ACC112 (cell line): Measurements from ENCODE around the gene HDAC4.
A peak's percentile ranks its signal among the peaks of the same experiment; 100 is the strongest.

Experiments
- H2AFZ ChIP-seq: fragments of 200-600 bp; sonication (generic); one replicate; pipeline ENCODE4 v1.6.0; 2017; ENCODE audit warnings: antibody characterized with exemption, low read length; ENCODE audit not compliant: unreplicated experiment
- H3K27ac ChIP-seq: fragments of 200-600 bp; sonication (generic); 2 replicates; pipeline ENCODE4 v1.5.1; 2014; ENCODE audit warnings: low read depth, mild to moderate bottlenecking, antibody characterized with exemption, low read length, moderate library complexity
- H3K27me3 ChIP-seq: fragments of 200-600 bp; sonication (generic); 2 replicates; pipeline ENCODE4 v1.6.1; 2014; ENCODE audit warnings: mild to moderate bottlenecking, antibody characterized with exemption, low read length, moderate library complexity, mixed read lengths; ENCODE audit not compliant: insufficient read depth
- H3K36me3 ChIP-seq: fragments of 200-600 bp; sonication (generic); 2 replicates; pipeline ENCODE4 v1.6.1; 2016; ENCODE audit warnings: mild to moderate bottlenecking, antibody characterized with exemption, low read length, moderate library complexity, mixed read lengths; ENCODE audit not compliant: insufficient read depth
- H3K4me1 ChIP-seq: fragments of 200-600 bp; sonication (generic); one replicate; pipeline ENCODE4 v1.6.1; 2016; ENCODE audit warnings: low read length, mixed read lengths; ENCODE audit not compliant: insufficient read depth, unreplicated experiment, control insufficient read depth
- H3K4me3 ChIP-seq: fragments of 200-600 bp; sonication (generic); 2 replicates; pipeline ENCODE4 v1.5.1; 2014; ENCODE audit warnings: mild to moderate bottlenecking, low read depth, low read length
- H3K79me2 ChIP-seq: fragments of 200-600 bp; sonication (generic); one replicate; pipeline ENCODE4 v1.6.0; 2016; ENCODE audit warnings: low read length; ENCODE audit not compliant: control insufficient read depth, unreplicated experiment, insufficient read depth

Gene HDAC4

DNA sequence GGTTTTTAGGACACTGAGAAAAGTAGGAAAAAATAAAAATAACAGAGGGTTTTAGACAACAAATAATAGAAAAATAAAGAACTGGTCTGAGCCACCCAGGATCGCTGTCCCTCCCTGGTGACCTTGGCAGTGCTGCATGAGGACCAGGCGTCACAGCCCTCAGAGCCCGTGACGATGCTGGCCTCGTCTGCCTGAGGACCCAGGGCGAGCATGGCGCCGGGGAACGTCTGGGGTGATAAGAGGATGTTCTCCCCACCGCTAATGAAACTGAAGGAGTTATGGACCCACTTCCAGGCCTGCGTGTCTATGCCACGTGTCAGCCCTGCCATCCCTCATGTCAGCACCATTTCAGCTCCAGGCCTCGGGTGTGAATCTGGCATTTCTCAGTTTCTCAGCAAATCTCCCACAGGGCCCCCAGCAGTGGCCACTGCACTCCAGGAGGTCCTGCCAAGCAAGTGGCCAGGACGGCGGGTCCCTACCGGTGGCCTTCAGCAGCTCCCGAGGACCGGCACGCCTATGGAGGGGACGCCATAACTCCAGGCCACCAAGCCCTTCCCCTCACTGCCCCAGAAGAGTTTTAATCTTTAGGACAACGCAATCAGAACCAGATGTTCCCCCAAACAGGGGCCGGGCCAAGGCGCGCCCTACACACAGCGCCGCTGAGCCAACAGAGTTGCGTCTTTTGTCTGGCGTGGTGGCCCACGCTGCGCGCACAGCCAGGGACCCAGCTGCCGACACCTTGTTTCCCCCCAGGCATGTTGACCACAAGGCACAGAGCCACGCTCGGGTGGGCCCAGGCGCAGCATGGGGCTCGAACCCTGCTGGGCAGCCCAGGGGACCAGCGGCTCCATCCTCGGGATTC lies 373.2 kb downstream of the HDAC4 start:
- H2AFZ ChIP-seq = no peak overlapping the region
- peaks cover 17% of the 10 kb centered on the region for H3K27me3 ChIP-seq
- H3K36me3 ChIP-seq = no peaks in the 10 kb centered on the region
- peaks cover 11% of the 10 kb centered on the region for H3K4me1 ChIP-seq
- H3K79me2 ChIP-seq = no peaks in the 10 kb centered on the region
- H3K4me3 ChIP-seq = no peak overlapping the region
- no peak overlapping the region for H3K27ac ChIP-seq

DNA sequence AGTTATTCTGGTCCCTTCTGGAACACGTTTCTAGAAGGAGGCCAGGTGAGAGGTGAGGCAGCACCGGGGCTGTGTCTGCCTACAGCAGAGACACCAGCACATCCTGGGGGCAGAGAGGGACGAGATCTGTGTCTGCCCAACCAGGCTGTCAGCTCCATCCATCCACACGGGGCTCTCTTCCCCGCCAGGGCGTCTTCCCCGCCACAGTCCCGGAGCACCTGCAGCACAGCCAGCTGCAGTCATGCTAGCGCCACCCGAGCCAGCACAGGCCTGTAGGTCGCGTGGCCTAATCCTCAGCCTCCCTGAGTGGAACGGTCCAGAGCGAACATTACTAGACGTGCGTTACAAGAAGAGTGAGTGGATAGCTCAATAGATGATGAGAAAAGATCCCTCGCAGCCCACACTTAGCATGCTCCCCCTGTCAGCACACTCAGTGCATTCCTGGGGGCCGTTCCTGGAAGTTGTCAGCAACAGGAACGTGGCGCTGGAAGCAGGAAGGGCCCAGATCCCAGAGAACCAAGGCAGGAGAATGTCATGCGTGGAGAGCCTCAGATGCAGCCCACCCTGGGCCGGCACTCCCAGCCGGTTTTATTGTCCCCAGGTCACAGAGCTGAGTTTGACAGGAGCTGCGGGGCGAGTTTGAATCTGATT lies 374.0 kb downstream of the HDAC4 start:
- Histone ChIP-seq H3K27me3 (peaks cover 10% of the 10 kb centered on the region), H3K4me3 (no peak overlapping the region), H2AFZ (no peak overlapping the region), H3K4me1 (peaks cover 11% of the 10 kb centered on the region), H3K27ac (no peak overlapping the region), H3K36me3 (no peaks in the 10 kb centered on the region), H3K79me2 (no peaks in the 10 kb centered on the region)

DNA sequence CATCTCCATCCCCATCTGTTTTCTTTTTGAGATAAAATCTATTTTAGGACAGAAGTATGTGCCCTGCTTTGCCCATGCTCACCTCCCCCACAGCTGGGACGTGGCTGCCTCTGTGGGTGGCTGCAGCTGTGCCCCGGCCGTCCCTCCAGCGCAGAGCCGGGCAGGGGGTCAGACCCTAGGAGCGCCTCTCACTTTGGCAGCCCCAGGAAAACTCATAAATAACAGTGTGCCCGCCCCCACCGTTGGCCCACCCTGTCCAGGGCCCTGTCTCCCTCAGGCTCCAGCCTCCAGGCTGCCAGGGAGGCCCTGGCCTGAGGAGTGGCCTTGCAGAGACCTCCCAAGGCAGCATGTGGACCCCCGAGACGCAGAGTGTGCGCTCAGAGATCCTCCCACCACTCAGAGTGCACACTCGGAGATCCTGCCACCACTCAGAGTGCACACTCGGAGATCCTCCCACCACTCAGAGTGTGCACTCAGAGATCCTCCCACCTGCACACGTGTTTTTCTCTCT lies 374.8 kb downstream of the HDAC4 start:
- no peak overlapping the region for H2AFZ ChIP-seq
- no peaks in the 10 kb centered on the region for H3K79me2 ChIP-seq
- H3K4me1 ChIP-seq = peaks cover 11% of the 10 kb centered on the region
- peaks cover 8% of the 10 kb centered on the region for H3K27me3 ChIP-seq
- H3K27ac ChIP-seq = no peak overlapping the region
- no peaks in the 10 kb centered on the region for H3K36me3 ChIP-seq
- no peak overlapping the region for H3K4me3 ChIP-seq

DNA sequence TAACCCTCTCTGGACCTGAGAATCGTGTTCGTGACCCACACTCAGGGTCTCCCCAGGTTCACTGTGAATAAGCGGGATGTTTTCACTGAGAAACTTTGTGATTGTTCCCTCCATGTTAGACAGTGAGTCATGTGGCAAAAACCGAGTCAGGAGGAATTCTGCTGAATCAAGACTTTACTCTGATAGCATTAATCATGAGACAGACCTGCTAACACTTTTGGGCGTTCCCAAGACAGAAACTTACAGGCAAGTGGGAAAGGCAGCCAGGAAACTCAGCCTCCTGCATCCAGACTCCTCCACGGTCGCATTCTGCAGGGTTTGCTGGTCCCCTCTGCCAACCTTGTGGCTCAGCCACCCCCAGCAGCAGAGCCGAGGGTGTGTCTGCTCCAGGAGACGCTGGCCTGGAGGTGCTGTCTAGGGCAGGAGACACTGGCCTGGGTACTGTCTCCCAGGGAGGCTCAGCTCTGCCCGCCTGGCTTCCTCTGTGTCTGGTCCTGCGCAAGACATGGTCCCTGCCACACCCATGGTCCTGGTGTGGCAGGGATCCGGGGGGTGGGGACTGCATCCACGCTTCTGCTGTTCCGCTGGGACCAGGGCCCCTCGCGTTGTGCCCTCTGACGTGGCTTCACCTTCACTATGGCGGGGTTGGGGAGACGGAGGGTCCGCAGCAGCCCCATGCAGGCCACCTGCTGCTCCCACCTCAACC lies 375.6 kb downstream of the HDAC4 start:
- Histone ChIP-seq H3K36me3 (no peaks in the 10 kb centered on the region), H3K4me3 (no peak overlapping the region), H3K27me3 (peaks cover 11% of the 10 kb centered on the region; the same call in 1 of the 2 replicates), H3K79me2 (no peaks in the 10 kb centered on the region), H2AFZ (peak overlapping the region; percentile 83), H3K4me1 (peaks cover 11% of the 10 kb centered on the region), H3K27ac (no peak overlapping the region)

GRCh38 chr2:239024226-239024625 lies 376.6 kb downstream of the HDAC4 start:
- Histone ChIP-seq H3K4me3 (no peak overlapping the region), H3K36me3 (no peaks in the 10 kb centered on the region), H3K79me2 (no peaks in the 10 kb centered on the region), H3K27ac (no peak overlapping the region), H3K27me3 (peaks cover 11% of the 10 kb centered on the region; the same call in 1 of the 2 replicates), H2AFZ (no peak overlapping the region), H3K4me1 (peaks cover 11% of the 10 kb centered on the region)

DNA sequence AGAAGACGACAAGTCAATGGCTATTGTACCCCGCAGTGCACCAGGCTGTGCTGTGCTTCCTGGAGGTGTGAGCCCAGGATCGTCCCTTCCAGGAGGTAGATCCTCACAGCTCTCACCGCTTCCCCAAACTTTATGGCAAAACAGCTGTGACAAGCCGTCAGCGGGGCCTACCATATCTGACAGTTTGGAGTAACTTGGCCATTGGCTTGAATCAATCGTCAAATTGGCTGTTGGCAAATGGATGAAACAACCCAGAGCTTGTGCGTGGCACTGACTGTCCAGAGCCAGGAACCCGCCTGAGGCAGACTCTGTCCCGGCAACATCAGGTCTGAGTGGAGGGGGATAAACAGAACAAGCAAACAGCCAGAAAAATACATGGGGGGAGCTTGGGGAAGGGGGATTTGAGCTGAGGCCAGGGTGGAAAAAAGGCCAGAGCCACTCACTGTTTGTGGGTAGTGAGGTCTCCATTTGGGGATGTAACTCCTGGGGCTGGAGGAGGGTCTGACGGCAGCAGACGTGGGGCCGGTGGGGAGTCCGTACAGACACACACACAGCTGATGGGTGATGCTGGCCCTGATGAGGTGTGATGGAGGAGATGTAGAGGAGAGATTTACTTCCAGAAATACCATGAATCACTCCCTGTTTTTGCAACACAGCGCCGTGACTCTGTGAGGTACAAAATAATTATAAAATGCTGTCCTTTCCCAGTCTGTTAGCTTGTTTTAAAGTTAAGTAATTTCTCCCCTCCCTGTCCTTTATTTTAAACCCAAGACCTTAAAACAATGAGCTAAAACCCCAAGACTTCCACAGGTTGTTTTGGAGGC lies 378.2 kb downstream of the HDAC4 start:
- Histone ChIP-seq H3K4me1 (peaks cover 11% of the 10 kb centered on the region), H3K36me3 (no peaks in the 10 kb centered on the region), H3K27me3 (peaks cover 11% of the 10 kb centered on the region; the same call in 1 of the 2 replicates), H3K4me3 (no peak overlapping the region), H2AFZ (no peak overlapping the region), H3K79me2 (no peaks in the 10 kb centered on the region), H3K27ac (no peak overlapping the region)

- H3K36me3 ChIP-seq = no peaks in the 10 kb centered on the region
- H3K4me1 ChIP-seq = peaks cover 11% of the 10 kb centered on the region
- peaks cover 15% of the 10 kb centered on the region for H3K27me3 ChIP-seq
- H3K79me2 ChIP-seq = no peaks in the 10 kb centered on the region
- H3K4me3 ChIP-seq = no peak overlapping the region
- H2AFZ ChIP-seq = no peak overlapping the region
- no peak overlapping the region for H3K27ac ChIP-seq
Measured at GRCh38 chr2:239021651-239022436, 379.0 kb downstream of the HDAC4 start.

- H3K79me2 ChIP-seq = no peaks in the 10 kb centered on the region
- no peak overlapping the region for H2AFZ ChIP-seq
- no peaks in the 10 kb centered on the region for H3K36me3 ChIP-seq
- no peak overlapping the region for H3K27ac ChIP-seq
- peaks cover 21% of the 10 kb centered on the region for H3K27me3 ChIP-seq
- no peak overlapping the region for H3K4me3 ChIP-seq
- H3K4me1 ChIP-seq = peaks cover 11% of the 10 kb centered on the region
Measured at GRCh38 chr2:239021224-239021623, 379.6 kb downstream of the HDAC4 start.

GRCh38 chr2:239020541-239021041 lies 380.2 kb downstream of the HDAC4 start:
- Histone ChIP-seq H2AFZ (no peak overlapping the region), H3K79me2 (no peaks in the 10 kb centered on the region), H3K36me3 (no peaks in the 10 kb centered on the region), H3K27ac (no peak overlapping the region), H3K4me3 (no peak overlapping the region), H3K4me1 (peaks cover 11% of the 10 kb centered on the region), H3K27me3 (peaks cover 27% of the 10 kb centered on the region)
